GM12878 (cell line): Measurements from ENCODE around the gene MAP2K2.

Source experiments
- CREB1 ChIP-seq: IDR thresholded peaks from 2 replicates; pipeline ENCODE4 v1.6.1; 2012; ENCODE audit warnings: low read depth, mild to moderate bottlenecking, inconsistent platforms
- CTCF ChIP-seq, 3 experiments: IDR thresholded peaks in 2 of 3; conservative IDR thresholded peaks in 1 of 3; 2 replicates each; pipeline ENCODE4 v1.5.1; 2011; ENCODE audit warnings: low read depth in 3 of 3, low read length in 3 of 3, mild to moderate bottlenecking in 3 of 3, control low read depth in 2 of 3, moderate library complexity in 2 of 3, inconsistent platforms in 1 of 3, mixed read lengths in 1 of 3; ENCODE audit not compliant: control insufficient read depth in 2 of 3, insufficient read depth in 1 of 3; ENCODE audit errors: extremely low read depth in 1 of 3
- CUX1 ChIP-seq: IDR thresholded peaks from 2 replicates; pipeline ENCODE4 v1.6.1; 2012; ENCODE audit warnings: improper control_type of control experiment, low read depth, low read length; ENCODE audit not compliant: insufficient replicate concordance
- EP300 ChIP-seq, 2 experiments: fragments of 150-350 bp in 1 of 2; IDR thresholded peaks; 2 replicates each; pipeline ENCODE4 v1.6.1; 2011 to 2012; ENCODE audit warnings: low read depth in 2 of 2, low read length in 2 of 2, borderline replicate concordance in 1 of 2, improper control_type of control experiment in 1 of 2, inconsistent platforms in 1 of 2; ENCODE audit not compliant: control insufficient read depth in 1 of 2
- NBN ChIP-seq: fragments of 450-650 bp; IDR thresholded peaks from 2 replicates; pipeline ENCODE4 v1.6.1; 2016
- PAX5 ChIP-seq: IDR thresholded peaks from 2 replicates; pipeline ENCODE4 v1.6.1; 2011; ENCODE audit warnings: low read depth, low read length, borderline replicate concordance
- SMARCA5 ChIP-seq: fragments of 450-650 bp; IDR thresholded peaks from 2 replicates; pipeline ENCODE4 v1.6.1; 2017; ENCODE audit warnings: mild to moderate bottlenecking
- ZBTB33 ChIP-seq: fragments of 450-650 bp; IDR thresholded peaks from 2 replicates; pipeline ENCODE4 v1.6.1; 2017; ENCODE audit warnings: mild to moderate bottlenecking

- TF ChIP-seq CREB1 (no peak), CUX1 (no peak), SMARCA5 (no peak), CTCF (IDR thresholded peaks at IDR 0.05 in 2 of 3, conservative IDR thresholded peaks at IDR 0.05 in 1 of 3; ENCODE audit: control insufficient read depth in 2 of 3, extremely low read depth in 1 of 3, insufficient read depth in 1 of 3, low read depth in 3 of 3, low read length in 3 of 3) (no peak), ZBTB33 (no peak), NBN (no peak), PAX5 (no peak), EP300 (IDR thresholded peaks at IDR 0.05; ENCODE audit: borderline replicate concordance in 1 of 2, control insufficient read depth in 1 of 2, low read depth in 2 of 2, low read length in 2 of 2) (no peak)
These were observed 76.8 kb downstream of the MAP2K2 start for GRCh38 chr19:4046946-4047683.
